Measurements from ENCODE around the gene SLC4A8.

The SLC4A8 gene

GRCh38 chr12:51393676-51394545 lies 30.7 kb upstream of the SLC4A8 start:
- FAIRE-seq (no peak), DNase-seq (ENCODE audit: extremely low spot score, insufficient read length, low read depth) (no peak)

GRCh38 chr12:51395283-51396230 lies 29.1 kb upstream of the SLC4A8 start:
- FAIRE-seq (peak; percentile 90), DNase-seq (ENCODE audit: extremely low spot score, insufficient read length, low read depth) (peak; percentile 35)

- FAIRE-seq (no peak), DNase-seq (ENCODE audit: extremely low spot score, insufficient read length, low read depth) (no peak)
These were observed 27.0 kb upstream of the SLC4A8 start for GRCh38 chr12:51397670-51398069.

GRCh38 chr12:51399891-51400290 lies 24.7 kb upstream of the SLC4A8 start:
- DNase-seq (ENCODE audit: extremely low spot score, insufficient read length, low read depth), result no peak
- FAIRE-seq, result no peak

- DNase-seq (ENCODE audit: extremely low spot score, insufficient read length, low read depth) (no peak), FAIRE-seq (no peak)
These were observed 23.6 kb upstream of the SLC4A8 start for GRCh38 chr12:51401020-51401419.

GRCh38 chr12:51401486-51401885 lies 23.1 kb upstream of the SLC4A8 start:
- FAIRE-seq (no peak), DNase-seq (ENCODE audit: extremely low spot score, insufficient read length, low read depth) (no peak)

GRCh38 chr12:51401900-51402299 lies 22.7 kb upstream of the SLC4A8 start:
- DNase-seq (ENCODE audit: extremely low spot score, insufficient read length, low read depth) (no peak), FAIRE-seq (no peak)

GRCh38 chr12:51403159-51403558 lies 21.5 kb upstream of the SLC4A8 start:
- DNase-seq (ENCODE audit: extremely low spot score, insufficient read length, low read depth), result no peak
- FAIRE-seq, result no peak

- no peak for DNase-seq (ENCODE audit: extremely low spot score, insufficient read length, low read depth)
- FAIRE-seq, result no peak
These were observed 20.9 kb upstream of the SLC4A8 start for GRCh38 chr12:51403681-51404136.

- no peak for FAIRE-seq
- no peak for DNase-seq (ENCODE audit: extremely low spot score, insufficient read length, low read depth)
These were observed 20.0 kb upstream of the SLC4A8 start for GRCh38 chr12:51404627-51405026.

GRCh38 chr12:51405801-51406207 lies 18.8 kb upstream of the SLC4A8 start:
- no peak for DNase-seq (ENCODE audit: extremely low spot score, insufficient read length, low read depth)
- no peak for FAIRE-seq

- FAIRE-seq (no peak), DNase-seq (ENCODE audit: extremely low spot score, insufficient read length, low read depth) (no peak)
These were observed 18.3 kb upstream of the SLC4A8 start for GRCh38 chr12:51406290-51406689.

- no peak for FAIRE-seq
- DNase-seq (ENCODE audit: extremely low spot score, insufficient read length, low read depth), result no peak
These were observed 17.8 kb upstream of the SLC4A8 start for GRCh38 chr12:51406859-51407258.

- FAIRE-seq (no peak), DNase-seq (ENCODE audit: extremely low spot score, insufficient read length, low read depth) (no peak)
These were observed 17.0 kb upstream of the SLC4A8 start for GRCh38 chr12:51407604-51408003.

GRCh38 chr12:51409846-51410245 lies 14.8 kb upstream of the SLC4A8 start:
- FAIRE-seq (no peak), DNase-seq (ENCODE audit: extremely low spot score, insufficient read length, low read depth) (no peak)

GRCh38 chr12:51413149-51413548 lies 11.5 kb upstream of the SLC4A8 start:
- FAIRE-seq (no peak), DNase-seq (ENCODE audit: extremely low spot score, insufficient read length, low read depth) (no peak)

GRCh38 chr12:51413791-51414190 lies 10.8 kb upstream of the SLC4A8 start:
- FAIRE-seq, result no peak
- no peak for DNase-seq (ENCODE audit: extremely low spot score, insufficient read length, low read depth)

GRCh38 chr12:51415931-51416330 lies 8.7 kb upstream of the SLC4A8 start:
- FAIRE-seq (no peak), DNase-seq (ENCODE audit: extremely low spot score, insufficient read length, low read depth) (no peak)

- FAIRE-seq, result no peak
- no peak for DNase-seq (ENCODE audit: extremely low spot score, insufficient read length, low read depth)
These were observed 6.8 kb upstream of the SLC4A8 start for GRCh38 chr12:51417826-51418225.

- FAIRE-seq (no peak), DNase-seq (ENCODE audit: extremely low spot score, insufficient read length, low read depth) (no peak)
These were observed 5.0 kb upstream of the SLC4A8 start for GRCh38 chr12:51419425-51420193.
